Endothelial cell of umbilical vein (primary cell): ENCODE measurements around the gene RAB37. TPM values are rescaled to one million over a fixed set of nuclear protein-coding genes. Genes with fewer than 3 reads are reported as not detected.
A peak's percentile ranks its signal among the peaks of the same experiment; 100 is the strongest.

Source experiments
- BruUV-seq: library from RNA; stranded (reverse); fragments of 400-500 nt; replicated peaks from 2 replicates; lab custom pipeline; 2021; lab: Mats Ljungman, UMichigan
- CTCF ChIA-PET: fragments of 300-600, 350-600 bp; sonication (Branson Sonifier 250); formaldehyde crosslinking; loops from one replicate; lab custom pipeline; 2021; ENCODE audit warnings: antibody characterized with exemption, inconsistent platforms; lab: Charles Lee
- POLR2A ChIA-PET: fragments of 300-600, 350-600 bp; sonication (Branson Sonifier 250); formaldehyde crosslinking; loops from one replicate; lab custom pipeline; 2021; ENCODE audit warnings: antibody characterized with exemption, inconsistent platforms; lab: Charles Lee
- DNase-seq: peaks from one replicate; pipeline ENCODE4 v3.0.0-alpha.2; 2011; ENCODE audit warnings: low read depth, low spot score
- FAIRE-seq: peaks from 2 replicates; lab custom pipeline; 2011; peaks lifted over from hg19 to GRCh38; lab: Jason Lieb, UNC
- H2AFZ ChIP-seq: 2 replicates; pipeline ENCODE4 v1.6.0; 2012; ENCODE audit warnings: low read depth, low read length, control low read depth, inconsistent platforms
- H3K27ac ChIP-seq: 2 replicates; pipeline ENCODE4 v1.5.1; 2011; ENCODE audit warnings: low read depth, mild to moderate bottlenecking, control low read depth, low read length, moderate library complexity; ENCODE audit not compliant: insufficient read depth
- H3K27me3 ChIP-seq, 2 experiments: 2 replicates each; pipeline versions ENCODE4 v1.6.0 to v1.6.1; 2011; ENCODE audit warnings: low read length in 2 of 2, mixed read lengths in 1 of 2; ENCODE audit not compliant: control insufficient read depth in 2 of 2, insufficient read depth in 2 of 2
- H3K36me3 ChIP-seq, 2 experiments: 2 replicates in 1 of 2; 3 replicates in 1 of 2; pipeline ENCODE4 v1.5.1; 2011; ENCODE audit warnings: low read length in 2 of 2, mild to moderate bottlenecking in 1 of 2, moderate library complexity in 1 of 2; ENCODE audit not compliant: control insufficient read depth in 2 of 2, insufficient read depth in 2 of 2; ENCODE audit errors: extremely low read depth in 1 of 2
- H3K4me1 ChIP-seq: 3 replicates; pipeline ENCODE4 v1.5.1; 2011; ENCODE audit warnings: mild to moderate bottlenecking, low read length; ENCODE audit not compliant: control insufficient read depth, insufficient read depth; ENCODE audit errors: extremely low read depth
- H3K4me2 ChIP-seq: 2 replicates; pipeline ENCODE4 v1.6.1; 2011; ENCODE audit warnings: low read length, control low read depth, mixed read lengths; ENCODE audit not compliant: insufficient read depth
- H3K4me3 ChIP-seq, 3 experiments: fragments of 200-600 bp in 1 of 3; sonication (generic), shearing (Covaris generic) in 1 of 3; replicated peaks in 1 of 3; 2 replicates each; pipeline ENCODE4 v1.5.1; 2011 to 2016; ENCODE audit warnings: control low read depth in 3 of 3, low read length in 3 of 3, mild to moderate bottlenecking in 2 of 3, inconsistent platforms in 1 of 3, low read depth in 1 of 3, moderate library complexity in 1 of 3; ENCODE audit not compliant: insufficient read depth in 1 of 3
- H3K79me2 ChIP-seq: 2 replicates; pipeline ENCODE4 v1.6.0; 2012; ENCODE audit warnings: low read length, inconsistent platforms; ENCODE audit not compliant: control insufficient read depth, insufficient read depth
- H3K9ac ChIP-seq: replicated peaks from 2 replicates; pipeline ENCODE3; 2011; ENCODE audit warnings: low read length, control low read depth; ENCODE audit not compliant: insufficient read depth; ENCODE audit errors: extremely low read depth
- H3K9me1 ChIP-seq: replicated peaks from 3 replicates; pipeline ENCODE4 v1.6.0; 2011; ENCODE audit warnings: mild to moderate bottlenecking, low read length; ENCODE audit not compliant: control insufficient read depth, insufficient read depth; ENCODE audit errors: extremely low read depth
- H3K9me3 ChIP-seq: replicated peaks from 2 replicates; pipeline ENCODE4 v1.5.1; 2012; ENCODE audit warnings: low read length, inconsistent platforms; ENCODE audit not compliant: control insufficient read depth, insufficient read depth
- H4K20me1 ChIP-seq: replicated peaks from 2 replicates; pipeline ENCODE3; 2011; ENCODE audit warnings: mild to moderate bottlenecking, low read length; ENCODE audit not compliant: control insufficient read depth, insufficient read depth; ENCODE audit errors: extremely low read depth
- CTCF ChIP-seq, 2 donors: IDR thresholded peaks; 1 replicate in 1 of 2; 2 replicates in 1 of 2; pipeline ENCODE4 v1.5.1; 2011; ENCODE audit warnings: low read length in 2 of 2, mild to moderate bottlenecking in 2 of 2, moderate library complexity in 2 of 2, control low read depth in 1 of 2, inconsistent platforms in 1 of 2, low read depth in 1 of 2; ENCODE audit not compliant: insufficient read depth in 1 of 2; ENCODE audit errors: extremely low read depth in 1 of 2
- EZH2 ChIP-seq: IDR thresholded peaks from 2 replicates; pipeline ENCODE4 v1.6.1; 2012; ENCODE audit warnings: borderline replicate concordance, low read depth, mild to moderate bottlenecking, moderate library complexity, low read length, inconsistent platforms; ENCODE audit not compliant: severe bottlenecking
- FOS ChIP-seq: IDR thresholded peaks from 2 replicates; pipeline ENCODE4 v1.6.1; 2011; ENCODE audit warnings: mild to moderate bottlenecking, low read length, moderate library complexity, borderline replicate concordance; ENCODE audit not compliant: insufficient read depth
- GATA2 ChIP-seq: IDR thresholded peaks from 2 replicates; pipeline ENCODE4 v1.7.0; 2011; ENCODE audit warnings: low read depth, mild to moderate bottlenecking, moderate library complexity, mixed read lengths, low read length; ENCODE audit not compliant: insufficient read length, insufficient read depth
- JUN ChIP-seq: IDR thresholded peaks from 2 replicates; pipeline ENCODE4 v1.6.1; 2011; ENCODE audit warnings: borderline replicate concordance, low read depth; ENCODE audit not compliant: insufficient read length, insufficient read depth
- MAX ChIP-seq: IDR thresholded peaks from 2 replicates; pipeline ENCODE4 v1.6.1; 2011; ENCODE audit not compliant: insufficient read depth, insufficient read length
- MYC ChIP-seq: IDR thresholded peaks from one replicate; pipeline ENCODE4 v1.6.1; 2011; ENCODE audit warnings: mild to moderate bottlenecking, low read depth, low read length
- POLR2A ChIP-seq: IDR thresholded peaks from 2 replicates; pipeline ENCODE4 v1.6.1; 2012; ENCODE audit warnings: low read depth, mild to moderate bottlenecking, control low read depth, low read length
- POLR2AphosphoS5 ChIP-seq: IDR thresholded peaks from 2 replicates; pipeline ENCODE4 v1.6.1; 2012; ENCODE audit warnings: low read depth, mild to moderate bottlenecking, control low read depth, low read length, moderate library complexity; ENCODE audit not compliant: insufficient read depth
- dilution Hi-C: fragments of 300-500 bp; cut with MboI; formaldehyde crosslinking; loops from one replicate; pipeline ENCODE4 v1.15.0; 2019; ENCODE audit warnings: low sequenced_read_pairs; ENCODE audit not compliant: extremely low pct_ligation_motif_present
- intact Hi-C: fragments of 100-400 bp; cut with micrococcal nuclease; formaldehyde crosslinking; loops from one replicate; pipeline ENCODE4 v1.10.0; 2022
- polyA plus RNA-seq, 4 experiments: library from polyadenylated mRNA; depleted of rRNA in 3 of 4; stranded (reverse) in 3 of 4; unstranded in 1 of 4; fragments of >200 nt; gene quantifications; 2 replicates each; pipeline versions ENCODE4 v1.2.1 to v1.2.3, GENCODE V29; 2011 to 2012; ENCODE audit warnings: missing spikeins in 1 of 4
- total RNA-seq: library from RNA; stranded (reverse); gene quantifications from 2 replicates; pipeline ENCODE4 v1.2.3, GENCODE V29; 2021

Gene RAB37
- total and polyA plus RNA-seq, 2 donors (not counting 3 experiments of a cell fraction or from before 2014, with no cell fraction given) = 0.11 TPM; not detected in 1

GRCh38 chr17:74776044-74776962 is 39.2 kb downstream of the RAB37 start, which contains the start of gene NAT9:
NAT9 (minus strand) TSS chr17:74776345; CDS start chr17:74775698, 647 bp downstream.
- peak within 1 kb of the TSS; percentile 45 for H2AFZ ChIP-seq
- no TSS peak for BruUV-seq
- ChIA-PET POLR2A (interaction anchor here (0.6 to 1.5 kb wide), 6 partner anchors 19 to 570 kb away, joined by 3 to 10 read pairs (median 4); partner anchors contain the start of gene FDXR), CTCF (interaction anchor here (0.7 to 5.5 kb wide), 10 partner anchors 9 to 119 kb away, joined by 3 to 30 read pairs (median 6); partner anchors contain the start of gene GRIN2C)
- H3K36me3 ChIP-seq = peaks cover 0 to 22% of the 10 kb centered on the region in 2 experiments
- peak within 1 kb of the TSS; percentile 88 for H3K4me2 ChIP-seq
- TF ChIP-seq POLR2AphosphoS5 (peak; percentile 67), MAX (peak; percentile 67), FOS (no peak), MYC (peak; percentile 82), EZH2 (no peak), POLR2A (peak; percentile 47), CTCF (IDR thresholded peaks at IDR 0.05; ENCODE audit: extremely low read depth in 1 of 2, insufficient read depth in 1 of 2, low read depth in 1 of 2, low read length in 2 of 2) (no peak), GATA2 (no peak), JUN (no peak)
- H3K4me1 ChIP-seq = peaks cover 7% of the 10 kb centered on the region
- no peaks in the 10 kb centered on the region for H3K27me3 ChIP-seq
- DNase-seq (peak; percentile 98), FAIRE-seq (peak; percentile 99)
- dilution Hi-C loops = no loop called here
- no peaks in the 10 kb centered on the region for H3K9me3 ChIP-seq
- peak within 1 kb of the TSS; percentile 72 for H3K9ac ChIP-seq
- peaks cover 21% of the 10 kb centered on the region for H3K79me2 ChIP-seq
- intact Hi-C loops = loop anchor here (1.0 to 5.0 kb wide), 2 partner anchors 28 to 96 kb away; partner anchors contain the start of genes FDXR and NHERF1
- no peaks in the 10 kb centered on the region for H4K20me1 ChIP-seq
- H3K9me1 ChIP-seq = no peaks in the 10 kb centered on the region
- H3K27ac ChIP-seq = peak within 1 kb of the TSS; percentile 65
- H3K4me3 ChIP-seq = peak within 1 kb of the TSS; percentile 49 to 85 (median 75)
